HG03025 (cell line): Measurements from ENCODE around the gene POU6F2.

Experiments used
- ATAC-seq: cut with Tn5 transposase; IDR thresholded peaks from one replicate; pipeline ENCODE4 v1.9.1; 2021; ENCODE audit warnings: mild to moderate bottlenecking, moderate library complexity; ENCODE audit not compliant: unreplicated experiment, low FRiP score

Gene POU6F2

GRCh38 chr7:39332142-39332541 lies 354.4 kb downstream of the POU6F2 start:
- ATAC-seq: no peak

GRCh38 chr7:39333701-39334100 lies 356.0 kb downstream of the POU6F2 start:
- ATAC-seq: no peak

GRCh38 chr7:39336442-39336841 lies 358.7 kb downstream of the POU6F2 start:
- no peak for ATAC-seq

- no peak for ATAC-seq
These were observed 361.0 kb downstream of the POU6F2 start for GRCh38 chr7:39338716-39339115.

GRCh38 chr7:39339591-39339990 lies 361.9 kb downstream of the POU6F2 start:
- no peak for ATAC-seq

GRCh38 chr7:39341083-39341482 lies 363.4 kb downstream of the POU6F2 start:
- ATAC-seq: no peak

GRCh38 chr7:39342763-39343162 lies 365.1 kb downstream of the POU6F2 start:
- no peak for ATAC-seq

GRCh38 chr7:39349452-39350123 lies 371.9 kb downstream of the POU6F2 start:
- ATAC-seq: no peak

- no peak for ATAC-seq
These were observed 376.1 kb downstream of the POU6F2 start for GRCh38 chr7:39353615-39354376.

- no peak for ATAC-seq
These were observed 378.0 kb downstream of the POU6F2 start for GRCh38 chr7:39355664-39356063.

- no peak for ATAC-seq
These were observed 378.6 kb downstream of the POU6F2 start for GRCh38 chr7:39356172-39356925.

- ATAC-seq: no peak
These were observed 379.9 kb downstream of the POU6F2 start for GRCh38 chr7:39357648-39358047.

GRCh38 chr7:39360038-39360437 lies 382.3 kb downstream of the POU6F2 start:
- ATAC-seq: no peak

- ATAC-seq: no peak
These were observed 383.1 kb downstream of the POU6F2 start for GRCh38 chr7:39360766-39361165.

- ATAC-seq: no peak
These were observed 388.1 kb downstream of the POU6F2 start for GRCh38 chr7:39365751-39366295.

GRCh38 chr7:39367451-39367850 lies 389.7 kb downstream of the POU6F2 start:
- no peak for ATAC-seq

- ATAC-seq: no peak
These were observed 390.2 kb downstream of the POU6F2 start for GRCh38 chr7:39367943-39368342.

- no peak for ATAC-seq
These were observed 394.7 kb downstream of the POU6F2 start for GRCh38 chr7:39372383-39372782.

GRCh38 chr7:39374436-39375040 lies 396.8 kb downstream of the POU6F2 start:
- no peak for ATAC-seq

GRCh38 chr7:39375047-39375873 lies 397.6 kb downstream of the POU6F2 start:
- ATAC-seq: no peak
